Measurements from ENCODE around the gene THAP11. TPM values are rescaled to one million over a fixed set of nuclear protein-coding genes. Genes with fewer than 3 reads are reported as not detected.
A peak's percentile ranks its signal among the peaks of the same experiment; 100 is the strongest.

The THAP11 gene
- total and polyA plus RNA-seq, 2 of the 13 experiments (the other 11 are each of a cell fraction or from before 2014, with no cell fraction given): 44.2 to 53.4 TPM

DNA sequence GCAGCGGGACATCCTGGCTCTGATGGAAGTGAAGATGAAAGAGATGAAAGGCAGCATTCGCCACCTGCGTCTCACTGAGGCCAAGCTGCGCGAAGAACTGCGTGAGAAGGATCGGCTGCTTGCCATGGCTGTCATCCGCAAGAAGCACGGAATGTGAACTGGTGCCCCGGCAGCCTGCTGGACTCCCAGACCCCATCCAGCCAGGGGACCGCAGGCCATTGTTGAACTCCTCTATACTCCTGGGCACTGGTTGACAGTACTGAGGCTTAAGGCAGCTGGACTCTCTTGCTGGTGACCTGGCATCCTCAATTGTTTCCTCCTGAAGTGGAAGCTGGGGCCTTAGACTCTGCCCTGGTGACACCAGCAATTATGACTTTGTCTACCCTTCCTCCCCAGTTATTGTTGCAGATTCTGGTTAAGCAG, 1.2 kb downstream of the THAP11 start:
- no peaks in the 10 kb centered on the region for H3K36me3 ChIP-seq (replicated peaks in 1 of 2; ENCODE audit: control insufficient read depth in 1 of 2, insufficient read depth in 2 of 2, low read length in 2 of 2)
- POLR2A ChIA-PET: interaction anchor here (1.0 to 2.6 kb wide), 4 partner anchors 10 to 92 kb away, joined by 6 to 15 read pairs (median 8); partner anchors contain the start of genes RANBP10 and TSNAXIP1
- no peaks in the 10 kb centered on the region for H3K9me3 ChIP-seq (ENCODE audit: low read length)
- H3K4me2 ChIP-seq (ENCODE audit: low read depth, low read length): peak overlapping the region; percentile 89
- no peaks in the 10 kb centered on the region; a peak in 1 of 5 replicates for H3K27me3 ChIP-seq (ENCODE audit: control insufficient read depth in 1 of 2, insufficient read depth in 2 of 2, low read length in 2 of 2)
- 36% methylated on average over 4 of the region's 11 CpGs for WGBS (ENCODE audit: low lambda C conversion rate)
- peaks cover 29% of the 10 kb centered on the region for H4K20me1 ChIP-seq (ENCODE audit: insufficient read depth, low read length)
- peak overlapping the region; percentile 80 to 97 (median 92) for H3K4me3 ChIP-seq (replicated peaks in 1 of 3; ENCODE audit: insufficient read depth in 1 of 3, low read depth in 2 of 3, low read length in 3 of 3)
- no peak for ATAC-seq
- H3K4me1 ChIP-seq (ENCODE audit: insufficient read depth, low read length): peaks cover 44% of the 10 kb centered on the region
- intact Hi-C loops (cut with micrococcal nuclease; ENCODE audit: unreplicated experiment): loop anchor here (1.0 kb wide), 1 partner anchor 22 kb away; no protein-coding TSS in a partner anchor
- peak overlapping the region; percentile 92 for H3K27ac ChIP-seq (ENCODE audit: extremely low read length, insufficient read depth, low read length)
- peak overlapping the region; percentile 93 for H3K9ac ChIP-seq (ENCODE audit: insufficient read depth, low read depth, low read length)
- TSS peak; percentile 23 for BruUV-seq (replicated peaks)
- in situ Hi-C loops (cut with HindIII; ENCODE audit: extremely low pct_ligation_motif_present, low pct_unique_long_range_greater_than_20kb): no loop called here
- H2AFZ ChIP-seq (ENCODE audit: low read length): no peak overlapping the region
- FAIRE-seq: no peak
- H3K79me2 ChIP-seq (ENCODE audit: insufficient read depth, low read length): peaks cover 47% of the 10 kb centered on the region
- no peak for DNase-seq (ENCODE audit: low spot score)
- CTCF ChIA-PET (ENCODE audit: low intra/inter-chr PET ratio, low total read pairs): interaction anchor here (1.3 to 2.6 kb wide), 3 partner anchors 22 to 40 kb away, joined by 3 to 28 read pairs (median 4); no protein-coding TSS in a partner anchor
- no peak for TF ChIP-seq ZNF30 (CRISPR knock-in tag; IDR thresholded peaks at IDR 0.05)
- TF ChIP-seq, protein P1, sequence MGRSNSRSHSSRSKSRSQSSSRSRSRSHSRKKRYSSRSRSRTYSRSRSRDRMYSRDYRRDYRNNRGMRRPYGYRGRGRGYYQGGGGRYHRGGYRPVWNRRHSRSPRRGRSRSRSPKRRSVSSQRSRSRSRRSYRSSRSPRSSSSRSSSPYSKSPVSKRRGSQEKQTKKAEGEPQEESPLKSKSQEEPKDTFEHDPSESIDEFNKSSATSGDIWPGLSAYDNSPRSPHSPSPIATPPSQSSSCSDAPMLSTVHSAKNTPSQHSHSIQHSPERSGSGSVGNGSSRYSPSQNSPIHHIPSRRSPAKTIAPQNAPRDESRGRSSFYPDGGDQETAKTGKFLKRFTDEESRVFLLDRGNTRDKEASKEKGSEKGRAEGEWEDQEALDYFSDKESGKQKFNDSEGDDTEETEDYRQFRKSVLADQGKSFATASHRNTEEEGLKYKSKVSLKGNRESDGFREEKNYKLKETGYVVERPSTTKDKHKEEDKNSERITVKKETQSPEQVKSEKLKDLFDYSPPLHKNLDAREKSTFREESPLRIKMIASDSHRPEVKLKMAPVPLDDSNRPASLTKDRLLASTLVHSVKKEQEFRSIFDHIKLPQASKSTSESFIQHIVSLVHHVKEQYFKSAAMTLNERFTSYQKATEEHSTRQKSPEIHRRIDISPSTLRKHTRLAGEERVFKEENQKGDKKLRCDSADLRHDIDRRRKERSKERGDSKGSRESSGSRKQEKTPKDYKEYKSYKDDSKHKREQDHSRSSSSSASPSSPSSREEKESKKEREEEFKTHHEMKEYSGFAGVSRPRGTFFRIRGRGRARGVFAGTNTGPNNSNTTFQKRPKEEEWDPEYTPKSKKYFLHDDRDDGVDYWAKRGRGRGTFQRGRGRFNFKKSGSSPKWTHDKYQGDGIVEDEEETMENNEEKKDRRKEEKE (IDR thresholded peaks at IDR 0.05): no peak
- TF ChIP-seq MTF2 (CRISPR knock-in tag; IDR thresholded peaks at IDR 0.05; ENCODE audit: borderline replicate concordance): no peak
- TF ChIP-seq, protein P2, sequence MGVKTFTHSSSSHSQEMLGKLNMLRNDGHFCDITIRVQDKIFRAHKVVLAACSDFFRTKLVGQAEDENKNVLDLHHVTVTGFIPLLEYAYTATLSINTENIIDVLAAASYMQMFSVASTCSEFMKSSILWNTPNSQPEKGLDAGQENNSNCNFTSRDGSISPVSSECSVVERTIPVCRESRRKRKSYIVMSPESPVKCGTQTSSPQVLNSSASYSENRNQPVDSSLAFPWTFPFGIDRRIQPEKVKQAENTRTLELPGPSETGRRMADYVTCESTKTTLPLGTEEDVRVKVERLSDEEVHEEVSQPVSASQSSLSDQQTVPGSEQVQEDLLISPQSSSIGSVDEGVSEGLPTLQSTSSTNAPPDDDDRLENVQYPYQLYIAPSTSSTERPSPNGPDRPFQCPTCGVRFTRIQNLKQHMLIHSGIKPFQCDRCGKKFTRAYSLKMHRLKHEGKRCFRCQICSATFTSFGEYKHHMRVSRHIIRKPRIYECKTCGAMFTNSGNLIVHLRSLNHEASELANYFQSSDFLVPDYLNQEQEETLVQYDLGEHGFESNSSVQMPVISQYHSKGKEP (CRISPR knock-in tag; IDR thresholded peaks at IDR 0.05): no peak
- no peak for TF ChIP-seq PHF8 (CRISPR knock-in tag; IDR thresholded peaks at IDR 0.05)
- no peak for TF ChIP-seq REXO4 (CRISPR knock-in tag; IDR thresholded peaks at IDR 0.05; ENCODE audit: borderline replicate concordance)
- TF ChIP-seq ATAD3A (CRISPR knock-in tag; IDR thresholded peaks at IDR 0.05): no peak
- TF ChIP-seq TCF7L2 (IDR thresholded peaks at IDR 0.05; ENCODE audit: low read depth, low read length): no peak
- TF ChIP-seq ZMAT3 (CRISPR knock-in tag; conservative IDR thresholded peaks at IDR 0.05): 0 out of 2 replicates have a peak, but pooled peaks have one; percentile 28
- no peak for TF ChIP-seq ATF7-NPFF (CRISPR knock-in tag; IDR thresholded peaks at IDR 0.05; ENCODE audit: low read depth)
- TF ChIP-seq, protein P3, sequence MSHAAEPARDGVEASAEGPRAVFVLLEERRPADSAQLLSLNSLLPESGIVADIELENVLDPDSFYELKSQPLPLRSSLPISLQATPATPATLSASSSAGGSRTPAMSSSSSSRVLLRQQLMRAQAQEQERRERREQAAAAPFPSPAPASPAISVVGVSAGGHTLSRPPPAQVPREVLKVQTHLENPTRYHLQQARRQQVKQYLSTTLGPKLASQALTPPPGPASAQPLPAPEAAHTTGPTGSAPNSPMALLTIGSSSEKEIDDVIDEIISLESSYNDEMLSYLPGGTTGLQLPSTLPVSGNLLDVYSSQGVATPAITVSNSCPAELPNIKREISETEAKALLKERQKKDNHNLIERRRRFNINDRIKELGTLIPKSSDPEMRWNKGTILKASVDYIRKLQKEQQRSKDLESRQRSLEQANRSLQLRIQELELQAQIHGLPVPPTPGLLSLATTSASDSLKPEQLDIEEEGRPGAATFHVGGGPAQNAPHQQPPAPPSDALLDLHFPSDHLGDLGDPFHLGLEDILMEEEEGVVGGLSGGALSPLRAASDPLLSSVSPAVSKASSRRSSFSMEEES (CRISPR knock-in tag; IDR thresholded peaks at IDR 0.05): no peak
- no peak for TF ChIP-seq ETV6 (CRISPR knock-in tag; conservative IDR thresholded peaks at IDR 0.05)
- TF ChIP-seq CEBPB (IDR thresholded peaks at IDR 0.05; ENCODE audit: borderline replicate concordance, low read depth, low read length): no peak
- TF ChIP-seq, protein P4, sequence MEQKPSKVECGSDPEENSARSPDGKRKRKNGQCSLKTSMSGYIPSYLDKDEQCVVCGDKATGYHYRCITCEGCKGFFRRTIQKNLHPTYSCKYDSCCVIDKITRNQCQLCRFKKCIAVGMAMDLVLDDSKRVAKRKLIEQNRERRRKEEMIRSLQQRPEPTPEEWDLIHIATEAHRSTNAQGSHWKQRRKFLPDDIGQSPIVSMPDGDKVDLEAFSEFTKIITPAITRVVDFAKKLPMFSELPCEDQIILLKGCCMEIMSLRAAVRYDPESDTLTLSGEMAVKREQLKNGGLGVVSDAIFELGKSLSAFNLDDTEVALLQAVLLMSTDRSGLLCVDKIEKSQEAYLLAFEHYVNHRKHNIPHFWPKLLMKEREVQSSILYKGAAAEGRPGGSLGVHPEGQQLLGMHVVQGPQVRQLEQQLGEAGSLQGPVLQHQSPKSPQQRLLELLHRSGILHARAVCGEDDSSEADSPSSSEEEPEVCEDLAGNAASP (CRISPR knock-in tag; IDR thresholded peaks at IDR 0.05; ENCODE audit: borderline replicate concordance): no peak
- peak; percentile 1; the same call in 1 of the 2 replicates for TF ChIP-seq SIN3A (IDR thresholded peaks at IDR 0.05; ENCODE audit: borderline replicate concordance, low read depth, low read length)
- TF ChIP-seq SNAI1 (CRISPR knock-in tag; IDR thresholded peaks at IDR 0.05; ENCODE audit: borderline replicate concordance): no peak
- no peak for TF ChIP-seq PHF20 (CRISPR knock-in tag; IDR thresholded peaks at IDR 0.05)
- no peak for TF ChIP-seq ATRX (CRISPR knock-in tag; IDR thresholded peaks at IDR 0.05; ENCODE audit: borderline replicate concordance)

Data from HepG2 (cell line).